Neutrophil (primary cell): ENCODE data around the gene GANC.

Experiments
- H3K27ac ChIP-seq: fragments of 200-600 bp; sonication (generic); 2 replicates; pipeline ENCODE4 v1.5.1; 2016; ENCODE audit warnings: mild to moderate bottlenecking, moderate library complexity
- H3K27me3 ChIP-seq: fragments of 200-600 bp; sonication (generic); 2 replicates; pipeline ENCODE4 v1.6.0; 2016; ENCODE audit warnings: mild to moderate bottlenecking
- H3K36me3 ChIP-seq: fragments of 200-600 bp; sonication (generic); 2 replicates; pipeline ENCODE4 v1.5.1; 2017
- H3K4me1 ChIP-seq, 2 experiments: fragments of 200-600 bp in 1 of 2; sonication (generic) in 1 of 2; 1 replicate in 1 of 2; 2 replicates in 1 of 2; pipeline versions ENCODE4 v1.5.1 to v1.6.1; 2013 to 2016; ENCODE audit warnings: low read depth in 1 of 2, low read length in 1 of 2, mild to moderate bottlenecking in 1 of 2, moderate library complexity in 1 of 2; ENCODE audit not compliant: control insufficient read depth in 1 of 2, insufficient read depth in 1 of 2
- H3K4me3 ChIP-seq, 2 experiments: fragments of 200-600 bp in 1 of 2; sonication (generic) in 1 of 2; 1 replicate in 1 of 2; 2 replicates in 1 of 2; pipeline ENCODE4 v1.5.1; 2013 to 2016; ENCODE audit warnings: low read depth in 1 of 2, low read length in 1 of 2, mild to moderate bottlenecking in 1 of 2, moderate library complexity in 1 of 2
- H3K9me3 ChIP-seq: fragments of 200-600 bp; sonication (generic); 2 replicates; pipeline ENCODE4 v1.5.1; 2016
- TF ChIP-seq, protein P1 (sequence below): fragments of 200-600 bp; sonication (generic); IDR thresholded peaks from 2 replicates; pipeline ENCODE4 v1.5.1; 2016; ENCODE audit warnings: antibody characterized with exemption

The GANC gene

DNA sequence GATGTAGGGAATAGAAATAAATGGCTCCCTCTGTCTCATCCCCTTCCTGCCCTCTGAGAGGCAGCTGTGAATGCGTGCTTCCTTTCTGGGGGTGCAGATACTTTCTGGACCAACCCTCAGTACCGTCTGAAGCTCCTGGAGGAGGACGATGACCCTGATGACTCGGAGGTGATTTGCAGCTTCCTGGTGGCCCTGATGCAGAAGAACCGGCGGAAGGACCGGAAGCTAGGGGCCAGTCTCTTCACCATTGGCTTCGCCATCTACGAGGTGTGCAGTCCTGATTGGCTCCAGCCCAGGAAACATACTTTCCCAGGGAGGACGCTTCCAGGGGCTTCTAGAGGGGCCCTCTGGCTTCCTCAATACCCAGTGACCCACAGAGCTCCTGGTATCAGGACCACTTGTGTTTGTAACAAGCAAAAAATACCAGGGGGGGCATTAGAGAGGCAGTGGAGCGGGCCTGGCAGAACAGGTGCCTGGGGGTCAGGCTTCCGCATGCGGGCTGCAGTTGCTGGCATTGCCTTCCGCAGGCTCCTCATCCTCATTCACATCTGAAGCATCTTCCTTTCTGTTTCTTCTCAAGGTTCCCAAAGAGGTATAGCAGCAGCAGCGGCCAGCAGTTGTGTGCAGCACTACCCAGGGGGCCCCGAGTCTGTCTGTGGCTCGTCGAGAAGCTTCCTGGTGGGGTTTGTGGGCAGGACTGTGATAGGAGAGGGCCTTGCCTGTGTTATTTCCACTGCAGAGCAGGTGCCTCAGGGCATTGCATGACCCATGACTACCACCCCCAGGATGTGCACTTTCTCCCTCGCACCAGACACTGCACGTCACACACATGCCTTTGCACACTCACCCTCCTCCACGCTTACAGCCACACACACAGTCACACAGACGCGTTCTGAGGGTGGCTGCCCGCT, 128.8 kb downstream of the GANC start:
- Histone ChIP-seq H3K4me3 (no peak overlapping the region), H3K9me3 (no peaks in the 10 kb centered on the region), H3K27me3 (no peaks in the 10 kb centered on the region), H3K36me3 (peaks cover 97% of the 10 kb centered on the region), H3K4me1 (peaks cover 0 to 10% of the 10 kb centered on the region in 2 experiments), H3K27ac (peak overlapping the region; percentile 39)
- TF ChIP-seq, protein P1, sequence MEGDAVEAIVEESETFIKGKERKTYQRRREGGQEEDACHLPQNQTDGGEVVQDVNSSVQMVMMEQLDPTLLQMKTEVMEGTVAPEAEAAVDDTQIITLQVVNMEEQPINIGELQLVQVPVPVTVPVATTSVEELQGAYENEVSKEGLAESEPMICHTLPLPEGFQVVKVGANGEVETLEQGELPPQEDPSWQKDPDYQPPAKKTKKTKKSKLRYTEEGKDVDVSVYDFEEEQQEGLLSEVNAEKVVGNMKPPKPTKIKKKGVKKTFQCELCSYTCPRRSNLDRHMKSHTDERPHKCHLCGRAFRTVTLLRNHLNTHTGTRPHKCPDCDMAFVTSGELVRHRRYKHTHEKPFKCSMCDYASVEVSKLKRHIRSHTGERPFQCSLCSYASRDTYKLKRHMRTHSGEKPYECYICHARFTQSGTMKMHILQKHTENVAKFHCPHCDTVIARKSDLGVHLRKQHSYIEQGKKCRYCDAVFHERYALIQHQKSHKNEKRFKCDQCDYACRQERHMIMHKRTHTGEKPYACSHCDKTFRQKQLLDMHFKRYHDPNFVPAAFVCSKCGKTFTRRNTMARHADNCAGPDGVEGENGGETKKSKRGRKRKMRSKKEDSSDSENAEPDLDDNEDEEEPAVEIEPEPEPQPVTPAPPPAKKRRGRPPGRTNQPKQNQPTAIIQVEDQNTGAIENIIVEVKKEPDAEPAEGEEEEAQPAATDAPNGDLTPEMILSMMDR = no peak

DNA sequence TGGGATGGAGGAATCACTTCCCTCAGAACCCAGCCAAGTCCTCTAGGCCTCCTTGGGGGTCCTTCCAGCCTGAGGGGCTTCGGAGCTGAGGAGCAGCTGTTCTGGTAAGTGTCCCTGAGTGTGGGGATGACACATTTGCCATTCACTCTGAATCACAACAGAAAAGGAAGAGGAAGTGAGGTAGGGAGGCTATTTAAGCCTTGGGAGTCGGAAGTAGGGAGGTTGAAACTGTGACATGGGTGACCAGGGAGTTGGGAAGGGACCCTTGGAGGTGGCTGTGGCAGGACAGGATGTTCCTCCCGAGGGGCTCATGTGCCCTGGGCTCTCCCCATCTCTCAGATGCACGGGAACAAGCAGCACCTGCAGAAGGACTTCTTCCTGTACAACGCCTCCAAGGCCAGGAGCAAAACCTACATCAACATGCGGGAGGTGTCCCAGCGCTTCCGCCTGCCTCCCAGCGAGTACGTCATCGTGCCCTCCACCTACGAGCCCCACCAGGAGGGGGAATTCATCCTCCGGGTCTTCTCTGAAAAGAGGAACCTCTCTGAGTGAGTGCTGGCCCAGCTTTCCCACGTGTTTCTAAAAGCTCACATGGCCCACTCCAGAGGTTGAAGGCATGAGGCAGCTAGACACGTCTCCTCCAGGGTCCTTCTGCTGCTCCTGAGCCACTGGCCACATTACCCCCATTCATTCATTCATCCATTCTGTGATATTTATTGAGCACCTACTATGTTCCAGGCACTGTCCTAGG, 129.6 kb downstream of the GANC start:
- Histone ChIP-seq H3K4me3 (no peak overlapping the region), H3K9me3 (no peaks in the 10 kb centered on the region), H3K27me3 (no peaks in the 10 kb centered on the region), H3K27ac (peak overlapping the region; percentile 35), H3K36me3 (peaks cover 97% of the 10 kb centered on the region), H3K4me1 (peaks cover 0 to 10% of the 10 kb centered on the region in 2 experiments)
- TF ChIP-seq, protein P1 = no peak

DNA sequence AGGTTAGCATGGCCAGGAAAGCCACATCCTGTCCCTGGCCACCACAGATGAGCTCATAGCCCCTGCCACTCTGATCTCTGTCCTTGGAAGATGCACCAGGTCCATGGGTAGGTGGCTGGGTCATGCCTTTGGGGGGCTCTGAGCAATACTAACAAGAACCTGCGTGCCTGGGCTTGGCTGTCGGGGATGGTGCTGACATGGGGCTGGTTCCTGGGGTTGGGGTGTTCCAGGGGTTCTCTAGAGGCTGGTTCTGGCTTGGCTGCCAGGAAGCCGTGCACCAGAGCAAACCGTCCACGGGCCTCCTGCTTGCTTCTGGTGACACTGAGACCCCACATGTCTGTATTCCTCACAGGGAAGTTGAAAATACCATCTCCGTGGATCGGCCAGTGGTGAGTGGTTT, 130.4 kb downstream of the GANC start:
- Histone ChIP-seq H3K27ac (no peak overlapping the region), H3K4me3 (no peak overlapping the region), H3K4me1 (peaks cover 0 to 10% of the 10 kb centered on the region in 2 experiments), H3K27me3 (no peaks in the 10 kb centered on the region), H3K36me3 (peaks cover 97% of the 10 kb centered on the region), H3K9me3 (no peaks in the 10 kb centered on the region)
- TF ChIP-seq, protein P1 = no peak

DNA sequence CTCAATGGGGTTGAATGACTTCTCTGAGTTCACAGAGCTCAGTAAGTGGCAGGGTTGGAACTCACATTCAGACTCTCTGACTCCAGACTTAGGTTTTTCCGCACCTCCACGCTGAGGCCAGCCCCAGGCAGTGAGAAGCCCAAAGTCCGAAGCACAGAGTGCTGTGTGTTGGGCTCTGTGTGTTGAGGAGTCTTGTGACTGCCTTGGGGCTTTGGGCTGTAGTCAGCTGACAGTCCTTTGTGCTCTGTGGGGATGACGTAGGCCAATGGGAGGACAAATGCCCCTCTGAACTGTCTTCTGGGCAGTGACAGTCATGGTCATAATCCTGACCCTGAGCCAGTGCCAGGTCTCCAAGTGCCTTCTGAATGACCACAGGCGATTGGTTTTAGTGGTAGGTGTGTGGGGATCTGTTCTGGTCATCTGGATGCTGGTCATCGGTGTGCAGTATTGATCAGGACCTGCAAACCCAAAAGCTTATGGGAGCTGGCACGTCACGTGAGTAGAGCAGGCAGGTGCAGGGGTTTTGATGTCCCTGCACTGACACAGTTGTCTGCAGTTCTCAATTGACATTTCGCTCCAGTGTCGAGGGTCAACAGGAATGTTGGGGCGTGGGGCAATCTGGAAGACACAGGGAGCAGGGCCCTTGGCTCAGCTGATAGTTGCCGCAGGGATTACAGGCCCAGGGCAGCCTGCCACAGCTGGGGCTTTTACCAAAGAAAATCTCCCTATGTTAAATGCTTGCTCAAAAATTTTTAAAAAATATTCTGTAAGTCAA, 131.6 kb downstream of the GANC start:
- Histone ChIP-seq H3K4me3 (no peak overlapping the region), H3K27ac (no peak overlapping the region), H3K9me3 (no peaks in the 10 kb centered on the region), H3K27me3 (no peaks in the 10 kb centered on the region), H3K36me3 (peaks cover 99% of the 10 kb centered on the region), H3K4me1 (peaks cover 0 to 10% of the 10 kb centered on the region in 2 experiments)
- TF ChIP-seq, protein P1 = no peak

DNA sequence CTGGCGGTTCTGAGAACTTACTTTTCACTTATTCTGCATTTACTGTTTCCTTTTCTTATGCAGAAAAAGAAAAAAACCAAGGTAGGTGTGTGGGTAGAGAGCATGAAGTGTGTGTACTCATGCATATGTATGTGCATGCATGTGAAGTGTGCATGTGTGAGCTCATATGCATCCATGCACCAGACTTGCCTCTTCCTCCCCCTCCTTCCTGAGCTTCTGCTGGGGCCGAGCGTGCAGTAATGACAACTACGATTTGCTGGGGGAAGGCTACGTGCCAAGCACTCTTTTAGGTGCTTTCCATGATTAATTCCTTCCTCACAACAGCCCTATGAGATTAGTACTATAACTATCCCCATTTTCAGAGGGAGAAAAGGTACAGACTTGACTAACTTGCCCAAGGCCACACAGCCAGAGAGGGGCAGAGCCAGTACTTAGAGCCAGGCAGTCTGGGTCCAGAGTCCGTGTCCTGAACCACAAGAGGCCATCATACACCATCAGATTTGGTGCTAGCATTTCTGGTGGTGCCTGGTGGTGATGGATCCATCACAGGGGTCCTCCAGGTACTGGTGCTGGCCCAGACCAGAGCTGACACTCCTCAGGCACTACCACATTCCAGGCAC, 133.0 kb downstream of the GANC start:
- TF ChIP-seq, protein P1 = no peak
- Histone ChIP-seq H3K4me1 (peaks cover 0 to 10% of the 10 kb centered on the region in 2 experiments), H3K36me3 (peaks cover 99% of the 10 kb centered on the region), H3K4me3 (no peak overlapping the region), H3K9me3 (no peaks in the 10 kb centered on the region), H3K27me3 (no peaks in the 10 kb centered on the region), H3K27ac (no peak overlapping the region)
